Measurements from ENCODE around the gene DCTD. TPM values are rescaled to one million over a fixed set of nuclear protein-coding genes. Genes with fewer than 3 reads are reported as not detected.

Gene DCTD
- total RNA-seq, 1 donor from 2014 or later: 90.1 TPM

DNA sequence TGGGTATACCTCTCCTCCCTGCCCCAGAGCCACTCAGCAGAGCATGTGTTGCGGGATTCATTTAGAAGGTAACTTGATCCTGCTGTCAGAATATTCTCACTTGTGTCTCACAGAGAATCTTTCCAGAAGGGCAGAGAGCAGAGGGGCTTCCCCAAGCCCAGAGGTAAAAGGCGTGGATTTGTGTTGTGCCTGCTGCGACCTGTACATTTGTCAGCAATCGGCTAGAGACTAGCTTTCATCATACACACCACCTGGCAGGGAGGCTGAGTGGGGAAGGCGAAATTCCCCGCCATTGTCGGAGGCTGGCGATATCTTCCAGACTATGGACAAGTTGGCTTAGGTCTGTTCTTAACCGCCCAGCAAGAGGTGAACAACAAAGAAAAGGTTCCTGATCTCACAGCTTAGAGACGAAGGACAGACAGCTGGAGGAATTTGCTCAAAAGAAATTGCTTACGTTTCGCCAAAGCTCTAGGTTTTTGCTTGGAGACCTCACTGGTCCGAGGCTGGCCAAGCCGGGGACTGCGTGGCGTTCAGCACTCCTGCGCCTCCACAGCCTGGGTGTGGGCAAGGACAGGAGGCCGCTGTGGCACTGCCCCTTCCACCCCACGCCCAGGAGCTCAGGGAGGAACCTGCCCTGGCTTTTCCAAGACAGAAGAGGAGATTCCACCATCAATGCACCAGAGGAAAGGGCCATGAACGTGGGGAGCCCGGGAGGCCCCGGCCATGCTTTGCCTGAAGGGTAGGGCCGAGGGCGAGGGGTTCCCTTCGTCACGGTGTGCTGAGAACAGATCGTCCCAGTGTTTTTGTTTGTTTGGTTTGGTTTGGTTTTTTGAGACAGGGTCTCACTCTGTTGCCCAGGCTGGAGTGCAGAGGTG lies 69.4 kb downstream of the DCTD start:
- TF ChIP-seq, protein P1, sequence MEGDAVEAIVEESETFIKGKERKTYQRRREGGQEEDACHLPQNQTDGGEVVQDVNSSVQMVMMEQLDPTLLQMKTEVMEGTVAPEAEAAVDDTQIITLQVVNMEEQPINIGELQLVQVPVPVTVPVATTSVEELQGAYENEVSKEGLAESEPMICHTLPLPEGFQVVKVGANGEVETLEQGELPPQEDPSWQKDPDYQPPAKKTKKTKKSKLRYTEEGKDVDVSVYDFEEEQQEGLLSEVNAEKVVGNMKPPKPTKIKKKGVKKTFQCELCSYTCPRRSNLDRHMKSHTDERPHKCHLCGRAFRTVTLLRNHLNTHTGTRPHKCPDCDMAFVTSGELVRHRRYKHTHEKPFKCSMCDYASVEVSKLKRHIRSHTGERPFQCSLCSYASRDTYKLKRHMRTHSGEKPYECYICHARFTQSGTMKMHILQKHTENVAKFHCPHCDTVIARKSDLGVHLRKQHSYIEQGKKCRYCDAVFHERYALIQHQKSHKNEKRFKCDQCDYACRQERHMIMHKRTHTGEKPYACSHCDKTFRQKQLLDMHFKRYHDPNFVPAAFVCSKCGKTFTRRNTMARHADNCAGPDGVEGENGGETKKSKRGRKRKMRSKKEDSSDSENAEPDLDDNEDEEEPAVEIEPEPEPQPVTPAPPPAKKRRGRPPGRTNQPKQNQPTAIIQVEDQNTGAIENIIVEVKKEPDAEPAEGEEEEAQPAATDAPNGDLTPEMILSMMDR (IDR thresholded peaks at IDR 0.05): no peak
- DNase-seq: no peak

DNA sequence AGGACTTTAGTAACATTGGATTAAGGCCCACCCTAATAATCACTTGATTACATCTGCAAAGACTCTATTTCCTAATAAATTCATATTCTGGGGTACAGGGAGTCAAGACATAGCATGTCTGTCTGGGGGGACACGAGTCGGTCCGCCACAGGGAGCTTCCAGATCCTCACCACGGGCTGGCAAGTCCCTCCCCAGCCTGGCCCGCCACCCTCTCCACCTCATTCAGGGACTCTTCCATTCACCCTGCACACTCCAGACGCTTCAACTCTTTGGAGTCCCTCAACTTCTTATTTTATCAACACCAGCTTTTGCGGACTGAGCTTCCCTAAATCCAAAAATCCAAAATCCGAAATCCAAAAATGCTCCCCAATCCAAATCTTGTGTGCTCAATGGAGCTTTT lies 71.2 kb downstream of the DCTD start:
- no peaks in the 10 kb centered on the region for H3K9me3 ChIP-seq
- no peak for ATAC-seq
- H3K36me3 ChIP-seq: no peaks in the 10 kb centered on the region
- H3K4me3 ChIP-seq: no peak overlapping the region
- TF ChIP-seq, protein P1 (IDR thresholded peaks at IDR 0.05): no peak
- intact Hi-C loops (cut with DNase I): no loop called here
- H3K27me3 ChIP-seq (ENCODE audit: low read depth): no peaks in the 10 kb centered on the region
- DNase-seq: no peak
- no peaks in the 10 kb centered on the region for H3K4me1 ChIP-seq
- no peak overlapping the region for H3K27ac ChIP-seq

More for the DNA sequence above, 69.4 kb downstream of the DCTD start:
- intact Hi-C loops (cut with DNase I): no loop called here
- no peaks in the 10 kb centered on the region for H3K4me1 ChIP-seq
- H3K4me3 ChIP-seq: no peak overlapping the region
- ATAC-seq: no peak
- H3K36me3 ChIP-seq: no peaks in the 10 kb centered on the region
- H3K27ac ChIP-seq: no peak overlapping the region
- no peaks in the 10 kb centered on the region for H3K9me3 ChIP-seq
- H3K27me3 ChIP-seq (ENCODE audit: low read depth): no peaks in the 10 kb centered on the region

DNA sequence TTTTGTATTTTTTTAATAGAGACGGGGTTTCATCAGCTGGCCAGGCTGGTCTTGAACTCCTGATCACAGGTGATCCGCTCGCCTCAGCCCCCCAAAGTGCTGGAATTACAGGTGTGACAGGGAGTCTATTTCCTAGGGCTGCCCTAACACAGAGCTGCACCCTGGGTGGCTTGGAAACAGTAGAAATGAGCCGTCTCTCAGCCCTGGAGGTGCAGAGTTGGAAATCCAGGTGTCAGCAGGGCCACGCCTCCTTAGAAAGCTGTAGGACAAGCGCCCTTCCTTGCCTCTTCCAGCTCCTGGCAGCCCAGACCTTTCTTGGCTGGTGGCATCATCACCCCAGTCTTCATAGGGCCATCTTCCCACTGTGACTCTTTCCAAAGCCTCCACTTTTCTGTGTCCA lies 71.6 kb downstream of the DCTD start:
- no peak overlapping the region for H3K27ac ChIP-seq
- ATAC-seq (no peak), DNase-seq (no peak)
- TF ChIP-seq, protein P1 (IDR thresholded peaks at IDR 0.05): no peak
- intact Hi-C loops (cut with DNase I): no loop called here
- no peak overlapping the region for H3K4me3 ChIP-seq
- no peaks in the 10 kb centered on the region for H3K4me1 ChIP-seq
- no peaks in the 10 kb centered on the region for H3K36me3 ChIP-seq
- H3K9me3 ChIP-seq: no peaks in the 10 kb centered on the region
- no peaks in the 10 kb centered on the region for H3K27me3 ChIP-seq (ENCODE audit: low read depth)

DNA sequence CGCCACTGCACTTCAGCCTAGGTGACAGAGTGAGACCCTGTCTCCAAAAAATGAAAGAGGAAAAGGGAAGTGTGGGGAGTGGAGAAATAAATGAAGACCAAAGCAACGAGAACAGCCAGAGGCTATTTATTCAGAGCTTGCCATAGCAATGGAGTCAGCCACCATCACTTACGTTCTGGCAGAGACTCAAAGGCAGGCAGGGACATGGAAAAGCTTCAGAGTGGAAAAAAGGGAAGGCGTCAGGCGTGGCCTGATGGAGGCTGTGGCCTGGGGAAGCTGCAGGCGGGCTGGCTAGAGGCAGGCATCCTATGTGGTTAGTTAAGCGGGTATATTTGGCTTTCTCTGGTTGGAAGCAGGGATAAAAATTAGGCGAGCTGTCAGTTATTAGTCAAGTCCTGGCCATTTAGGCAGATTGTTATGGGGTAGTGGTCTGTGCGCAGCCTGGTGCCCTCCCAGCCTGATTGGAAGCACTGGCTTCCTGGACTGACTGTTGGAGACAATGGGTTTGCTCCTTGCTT lies 73.3 kb downstream of the DCTD start:
- intact Hi-C loops (cut with DNase I): no loop called here
- no peak for DNase-seq
- H3K4me3 ChIP-seq: no peak overlapping the region
- H3K27ac ChIP-seq: no peak overlapping the region
- H3K4me1 ChIP-seq: no peaks in the 10 kb centered on the region
- no peak for ATAC-seq
- H3K9me3 ChIP-seq: no peaks in the 10 kb centered on the region
- TF ChIP-seq, protein P1 (IDR thresholded peaks at IDR 0.05): no peak
- H3K27me3 ChIP-seq (ENCODE audit: low read depth): no peaks in the 10 kb centered on the region
- H3K36me3 ChIP-seq: no peaks in the 10 kb centered on the region

DNA sequence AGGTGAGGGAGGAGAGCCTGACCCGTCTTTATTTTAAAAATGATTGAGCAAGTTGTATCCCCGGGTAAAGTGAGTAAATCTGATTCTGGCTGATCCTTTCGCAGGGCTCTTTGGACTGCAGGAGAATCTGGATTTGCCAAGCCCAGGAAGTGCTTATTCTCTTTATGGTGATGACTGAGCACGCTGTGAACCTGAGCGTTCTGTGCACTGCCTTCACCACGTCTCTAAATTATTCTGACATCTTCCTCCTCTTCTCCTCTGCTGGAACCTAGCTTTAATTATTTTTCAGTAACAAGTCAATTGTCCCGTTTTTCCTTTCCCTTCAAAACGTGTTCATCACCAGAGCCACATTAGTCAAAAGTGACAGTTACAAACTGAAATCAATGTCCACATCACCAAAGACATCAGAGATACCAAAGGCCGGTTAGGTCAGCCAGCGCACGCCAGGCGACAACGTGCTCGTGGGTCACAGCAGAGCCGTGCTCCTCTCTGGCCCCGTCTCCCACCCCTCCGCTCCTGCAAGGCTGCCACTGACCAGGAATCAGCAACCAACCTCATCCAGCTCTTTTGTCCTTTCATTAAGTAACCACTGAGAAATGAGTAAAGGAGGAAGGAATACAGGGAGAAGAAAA lies 74.3 kb downstream of the DCTD start:
- intact Hi-C loops (cut with DNase I): no loop called here
- TF ChIP-seq, protein P1 (IDR thresholded peaks at IDR 0.05): no peak
- DNase-seq (no peak), ATAC-seq (no peak)
- Histone ChIP-seq H3K4me1 (no peaks in the 10 kb centered on the region), H3K36me3 (no peaks in the 10 kb centered on the region), H3K9me3 (no peaks in the 10 kb centered on the region), H3K4me3 (no peak overlapping the region), H3K27ac (no peak overlapping the region), H3K27me3 (ENCODE audit: low read depth) (no peaks in the 10 kb centered on the region)
